Transverse colon (tissue), 4 donors: ENCODE measurements around the gene HERPUD1.

Experiments used
- POLR2AphosphoS5 ChIP-seq, 3 donors: sonication (generic); formaldehyde crosslinking; IDR thresholded peaks; one replicate each; pipeline ENCODE4 v1.6.1; 2016; ENCODE audit warnings: antibody characterized with exemption in 3 of 3
- TF ChIP-seq, protein P1 (sequence below), 5 experiments: fragments of 200-600 bp in 3 of 5; fragments of 450-650 bp in 2 of 5; sonication (generic) in 3 of 5; IDR thresholded peaks; 1 replicate in 2 of 5; 2 replicates in 3 of 5; pipeline ENCODE4 v1.5.1; 2016 to 2017; ENCODE audit warnings: antibody characterized with exemption in 5 of 5, inconsistent platforms in 3 of 5, mild to moderate bottlenecking in 2 of 5, moderate library complexity in 1 of 5

DNA sequence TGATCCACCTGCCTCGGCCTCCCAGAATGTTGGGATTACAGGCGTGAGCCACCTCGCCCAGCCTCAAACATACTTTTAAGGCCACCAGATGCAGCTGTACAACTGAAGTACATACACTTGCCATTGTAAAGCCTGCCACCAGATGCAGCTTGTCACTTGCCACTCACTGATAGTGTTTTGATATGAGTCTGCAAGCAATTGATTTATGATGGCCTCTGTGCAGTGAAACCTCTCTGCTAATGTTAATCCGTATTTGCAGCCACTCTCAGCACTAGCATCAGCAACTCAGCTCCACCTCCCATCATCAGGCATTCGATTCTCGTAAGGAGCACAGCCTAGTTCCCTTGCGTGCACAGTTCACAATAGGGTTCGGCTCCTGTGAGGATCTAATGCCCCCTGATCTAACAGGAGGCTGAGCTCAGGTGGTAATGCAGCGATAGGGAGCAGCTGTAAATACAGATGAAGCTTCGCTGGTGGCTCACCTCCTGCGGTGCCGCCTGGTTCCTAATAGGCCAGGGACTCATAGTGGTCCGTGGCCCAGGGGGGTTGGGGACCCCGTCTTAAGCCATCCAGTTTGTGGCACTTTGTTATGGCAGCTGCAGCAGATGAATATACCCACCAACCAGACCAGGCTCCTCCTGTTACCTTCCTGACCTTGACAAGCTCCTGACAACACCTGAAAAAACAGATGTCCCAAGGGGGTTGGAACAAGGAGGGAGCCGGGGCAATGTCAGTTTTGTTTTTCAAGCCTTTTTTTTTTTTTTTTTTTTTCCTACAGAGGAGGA, 1.3 kb upstream of the HERPUD1 start:
- TF ChIP-seq, protein P1, sequence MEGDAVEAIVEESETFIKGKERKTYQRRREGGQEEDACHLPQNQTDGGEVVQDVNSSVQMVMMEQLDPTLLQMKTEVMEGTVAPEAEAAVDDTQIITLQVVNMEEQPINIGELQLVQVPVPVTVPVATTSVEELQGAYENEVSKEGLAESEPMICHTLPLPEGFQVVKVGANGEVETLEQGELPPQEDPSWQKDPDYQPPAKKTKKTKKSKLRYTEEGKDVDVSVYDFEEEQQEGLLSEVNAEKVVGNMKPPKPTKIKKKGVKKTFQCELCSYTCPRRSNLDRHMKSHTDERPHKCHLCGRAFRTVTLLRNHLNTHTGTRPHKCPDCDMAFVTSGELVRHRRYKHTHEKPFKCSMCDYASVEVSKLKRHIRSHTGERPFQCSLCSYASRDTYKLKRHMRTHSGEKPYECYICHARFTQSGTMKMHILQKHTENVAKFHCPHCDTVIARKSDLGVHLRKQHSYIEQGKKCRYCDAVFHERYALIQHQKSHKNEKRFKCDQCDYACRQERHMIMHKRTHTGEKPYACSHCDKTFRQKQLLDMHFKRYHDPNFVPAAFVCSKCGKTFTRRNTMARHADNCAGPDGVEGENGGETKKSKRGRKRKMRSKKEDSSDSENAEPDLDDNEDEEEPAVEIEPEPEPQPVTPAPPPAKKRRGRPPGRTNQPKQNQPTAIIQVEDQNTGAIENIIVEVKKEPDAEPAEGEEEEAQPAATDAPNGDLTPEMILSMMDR (IDR thresholded peaks at IDR 0.05): no peak
- no peak for TF ChIP-seq POLR2AphosphoS5 (IDR thresholded peaks at IDR 0.05)
